HepG2 (cell line): Measurements from ENCODE around the gene TLL2. TPM values are rescaled to one million over a fixed set of nuclear protein-coding genes. Genes with fewer than 3 reads are reported as not detected.

ENCODE experiments used
- AHDC1 ChIP-seq: sonication (generic); formaldehyde crosslinking; IDR thresholded peaks from 2 replicates; pipeline ENCODE4 v1.5.1; 2020; ENCODE audit warnings: mild to moderate bottlenecking, missing genetic modification reagents, borderline replicate concordance
- ARID5B ChIP-seq: IDR thresholded peaks from 2 replicates; pipeline ENCODE4 v1.4.0; 2020; ENCODE audit warnings: mild to moderate bottlenecking, missing genetic modification reagents
- ARNTL ChIP-seq: sonication (generic); formaldehyde crosslinking; IDR thresholded peaks from 2 replicates; pipeline ENCODE4 v1.4.0; 2020; ENCODE audit warnings: mild to moderate bottlenecking, missing genetic modification reagents
- ESRRA ChIP-seq: sonication (generic); formaldehyde crosslinking; IDR thresholded peaks from 2 replicates; pipeline ENCODE4 v1.5.1; 2020; ENCODE audit warnings: mild to moderate bottlenecking, low read depth, missing genetic modification reagents
- GRHL1 ChIP-seq: sonication (generic); formaldehyde crosslinking; conservative IDR thresholded peaks from 2 replicates; pipeline ENCODE4 v1.8.0; 2022; ENCODE audit warnings: missing genetic modification reagents
- HOXD1 ChIP-seq: sonication (generic); formaldehyde crosslinking; IDR thresholded peaks from 2 replicates; pipeline ENCODE4 v1.5.0; 2020; ENCODE audit warnings: missing genetic modification reagents
- KLF9 ChIP-seq: IDR thresholded peaks from 2 replicates; pipeline ENCODE4 v1.6.1; 2016; ENCODE audit warnings: low read depth
- NFE2L2 ChIP-seq: fragments of 150-350 bp; IDR thresholded peaks from 2 replicates; pipeline ENCODE4 v1.6.1; 2014; ENCODE audit warnings: low read length
- PHF8 ChIP-seq: sonication (generic); formaldehyde crosslinking; IDR thresholded peaks from 2 replicates; pipeline ENCODE4 v1.5.0; 2020; ENCODE audit warnings: missing genetic modification reagents
- PRMT3 ChIP-seq: sonication (generic); formaldehyde crosslinking; IDR thresholded peaks from 2 replicates; pipeline ENCODE4 v1.8.1; 2022; ENCODE audit warnings: low read depth, mild to moderate bottlenecking, moderate library complexity, missing genetic modification reagents, borderline replicate concordance
- SNAPC2 ChIP-seq: sonication (generic); formaldehyde crosslinking; IDR thresholded peaks from 2 replicates; pipeline ENCODE4 v1.8.1; 2022; ENCODE audit warnings: mild to moderate bottlenecking, missing genetic modification reagents
- U2AF1 ChIP-seq: fragments of 200-400 bp; formaldehyde crosslinking; optimal IDR thresholded peaks from 2 replicates; pipeline ENCODE3; 2017; ENCODE audit warnings: mild to moderate bottlenecking, low read depth, low read length
- ZFP36 ChIP-seq: fragments of 150-350 bp; IDR thresholded peaks from 2 replicates; pipeline ENCODE4 v1.6.1; 2018; ENCODE audit warnings: borderline replicate concordance, low read length, low read depth; ENCODE audit not compliant: partially characterized antibody
- ZKSCAN5 ChIP-seq: sonication (generic); formaldehyde crosslinking; IDR thresholded peaks from 2 replicates; pipeline ENCODE4 v1.5.1; 2020; ENCODE audit warnings: mild to moderate bottlenecking, missing genetic modification reagents
- ZNF510 ChIP-seq: sonication (generic); formaldehyde crosslinking; IDR thresholded peaks from 2 replicates; pipeline ENCODE4 v1.4.0; 2020; ENCODE audit warnings: low read depth, mild to moderate bottlenecking, missing genetic modification reagents
- ZNF558 ChIP-seq: sonication (generic); formaldehyde crosslinking; IDR thresholded peaks from 2 replicates; pipeline ENCODE4 v1.9.0; 2022; ENCODE audit warnings: mild to moderate bottlenecking, missing genetic modification reagents, borderline replicate concordance
- ZNF768 ChIP-seq: sonication (generic); formaldehyde crosslinking; IDR thresholded peaks from 2 replicates; pipeline ENCODE4 v1.4.0; 2020; ENCODE audit warnings: missing genetic modification reagents
- ZNF776 ChIP-seq: sonication (generic); formaldehyde crosslinking; IDR thresholded peaks from 2 replicates; pipeline ENCODE4 v1.4.0; 2020; ENCODE audit warnings: mild to moderate bottlenecking, missing genetic modification reagents
- polyA plus RNA-seq, 8 experiments: library from polyadenylated mRNA; depleted of rRNA in 3 of 8; stranded (reverse) in 7 of 8; unstranded in 1 of 8; fragments of >200 nt; fragmentation: Illumina TruSeq in 4 of 8; extraction: Trizol in 4 of 8; gene quantifications; 2 replicates each; pipeline versions ENCODE4 v1.2.1 to v1.2.3, GENCODE V29; 2011 to 2016; ENCODE audit warnings: low read depth in 4 of 8, missing spikeins in 1 of 8, mixed read lengths in 1 of 8; ENCODE audit not compliant: insufficient read depth in 1 of 8
- total RNA-seq, 5 experiments: library from RNA; depleted of rRNA; stranded (reverse); fragments of >200 nt; fragmentation: Illumina TruSeq; extraction: Trizol; gene quantifications; 2 replicates each; pipeline ENCODE4 v1.2.3, GENCODE V29; 2016; ENCODE audit warnings: low read depth in 1 of 5

Gene TLL2
- total and polyA plus RNA-seq, 2 of the 13 experiments (the other 11 are each of a cell fraction or from before 2014, with no cell fraction given) = 0.09 TPM; not detected in 1

- TF ChIP-seq ZKSCAN5 = no peak
- TF ChIP-seq ARID5B (CRISPR knock-in tag) = 0 out of 2 replicates have a peak, but pooled peaks have one; percentile 28
- no peak for TF ChIP-seq HOXD1
- TF ChIP-seq SNAPC2 (CRISPR knock-in tag) = no peak
- no peak for TF ChIP-seq PHF8 (CRISPR knock-in tag)
- TF ChIP-seq U2AF1 = no peak
- no peak for TF ChIP-seq AHDC1 (CRISPR knock-in tag)
- no peak; the same call in 1 of the 2 replicates for TF ChIP-seq ESRRA (CRISPR knock-in tag)
- no peak for TF ChIP-seq ZNF558 (CRISPR knock-in tag)
- no peak for TF ChIP-seq ZFP36
- TF ChIP-seq ARNTL (CRISPR knock-in tag) = no peak
- TF ChIP-seq GRHL1 (CRISPR knock-in tag) = no peak
- TF ChIP-seq ZNF768 (CRISPR knock-in tag) = no peak
- no peak for TF ChIP-seq PRMT3
- no peak for TF ChIP-seq ZNF510 (CRISPR knock-in tag)
- TF ChIP-seq ZNF776 = no peak
- no peak for TF ChIP-seq KLF9 (CRISPR knock-in tag)
- TF ChIP-seq NFE2L2 = no peak
Observed at GRCh38 chr10:96374985-96375830, 138.5 kb downstream of the TLL2 start (continued).
